KMS-11 (cell line): ENCODE measurements around the gene KIAA0513.
"Not testable (repeated sequence)": the region's sequence is repeated elsewhere in the genome, so short reads cannot be mapped to it uniquely, and the experiment has no call there.

Experiments
- H2AFZ ChIP-seq: fragments of 200-600 bp; sonication (generic); 2 replicates; pipeline ENCODE4 v1.6.1; 2016; ENCODE audit warnings: antibody characterized with exemption, mixed run types, low read depth
- H3K27ac ChIP-seq: fragments of 200-600 bp; sonication (generic); 2 replicates; pipeline ENCODE4 v1.6.1; 2016; ENCODE audit warnings: mild to moderate bottlenecking, mixed run types
- H3K27me3 ChIP-seq: fragments of 200-600 bp; sonication (generic); 2 replicates; pipeline ENCODE4 v1.6.1; 2017; ENCODE audit warnings: mild to moderate bottlenecking, low read depth, mixed run types, moderate library complexity; ENCODE audit not compliant: insufficient read depth
- H3K36me3 ChIP-seq: fragments of 200-600 bp; sonication (generic); 2 replicates; pipeline ENCODE4 v1.6.1; 2017; ENCODE audit warnings: mild to moderate bottlenecking, mixed run types; ENCODE audit not compliant: insufficient read depth
- H3K4me1 ChIP-seq: fragments of 200-600 bp; sonication (generic); 2 replicates; pipeline ENCODE4 v1.6.1; 2016; ENCODE audit warnings: mild to moderate bottlenecking, low read depth, mixed run types; ENCODE audit not compliant: poor library complexity, severe bottlenecking
- H3K4me2 ChIP-seq: fragments of 200-600 bp; sonication (generic); 2 replicates; pipeline ENCODE4 v1.7.0; 2016; ENCODE audit warnings: mild to moderate bottlenecking, mixed run types
- H3K4me3 ChIP-seq: fragments of 200-600 bp; sonication (generic); IDR thresholded peaks from 2 replicates; pipeline ENCODE4 v1.6.1; 2017; ENCODE audit warnings: low read depth, low read length, mixed read lengths; ENCODE audit not compliant: insufficient read depth
- H3K79me2 ChIP-seq: fragments of 200-600 bp; sonication (generic); 2 replicates; pipeline ENCODE4 v1.6.1; 2016; ENCODE audit warnings: low read depth, mixed run types; ENCODE audit not compliant: insufficient read depth
- H3K9ac ChIP-seq: fragments of 200-600 bp; sonication (generic); 2 replicates; pipeline ENCODE4 v1.6.1; 2016; ENCODE audit warnings: mild to moderate bottlenecking, mixed run types
- H4K20me1 ChIP-seq: fragments of 200-600 bp; sonication (generic); 2 replicates; pipeline ENCODE4 v1.6.1; 2016; ENCODE audit warnings: mild to moderate bottlenecking, mixed run types; ENCODE audit not compliant: insufficient read depth
- TF ChIP-seq, protein P1 (sequence below): fragments of 200-600 bp; sonication (generic); conservative IDR thresholded peaks from 2 replicates; pipeline ENCODE4 v1.6.1; 2017; ENCODE audit warnings: low read depth, mild to moderate bottlenecking, antibody characterized with exemption, low read length, moderate library complexity, mixed read lengths

Gene KIAA0513

DNA sequence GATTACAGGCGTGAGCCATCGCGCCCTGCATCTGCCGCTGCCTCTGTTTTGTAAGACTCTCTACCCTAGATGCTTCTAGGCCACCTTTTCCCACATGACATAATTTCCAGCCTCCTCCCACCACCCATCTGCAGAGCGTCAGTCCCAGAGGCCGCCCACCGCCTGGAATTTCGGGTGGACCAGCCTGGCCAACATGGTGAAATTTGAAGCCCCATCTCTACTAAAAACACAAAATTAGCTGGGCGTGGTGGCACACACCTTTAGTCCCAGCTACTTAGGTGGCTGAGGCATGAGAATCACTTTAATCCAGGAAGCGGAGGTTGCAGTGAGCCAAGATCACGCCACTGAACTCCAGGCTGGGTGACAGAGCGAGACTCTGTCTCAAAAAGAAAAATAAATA is 89.8 kb downstream of the KIAA0513 start:
- Histone ChIP-seq H2AFZ (no peak overlapping the region), H3K36me3 (no peaks in the 10 kb centered on the region), H3K4me1 (peaks cover 4% of the 10 kb centered on the region), H3K27me3 (peaks cover 63% of the 10 kb centered on the region; the same call in 1 of the 2 replicates), H3K27ac (no peak overlapping the region), H3K9ac (no peak overlapping the region), H3K4me3 (no peak overlapping the region), H4K20me1 (no peaks in the 10 kb centered on the region), H3K79me2 (no peaks in the 10 kb centered on the region), H3K4me2 (no peak overlapping the region)
- TF ChIP-seq, protein P1, sequence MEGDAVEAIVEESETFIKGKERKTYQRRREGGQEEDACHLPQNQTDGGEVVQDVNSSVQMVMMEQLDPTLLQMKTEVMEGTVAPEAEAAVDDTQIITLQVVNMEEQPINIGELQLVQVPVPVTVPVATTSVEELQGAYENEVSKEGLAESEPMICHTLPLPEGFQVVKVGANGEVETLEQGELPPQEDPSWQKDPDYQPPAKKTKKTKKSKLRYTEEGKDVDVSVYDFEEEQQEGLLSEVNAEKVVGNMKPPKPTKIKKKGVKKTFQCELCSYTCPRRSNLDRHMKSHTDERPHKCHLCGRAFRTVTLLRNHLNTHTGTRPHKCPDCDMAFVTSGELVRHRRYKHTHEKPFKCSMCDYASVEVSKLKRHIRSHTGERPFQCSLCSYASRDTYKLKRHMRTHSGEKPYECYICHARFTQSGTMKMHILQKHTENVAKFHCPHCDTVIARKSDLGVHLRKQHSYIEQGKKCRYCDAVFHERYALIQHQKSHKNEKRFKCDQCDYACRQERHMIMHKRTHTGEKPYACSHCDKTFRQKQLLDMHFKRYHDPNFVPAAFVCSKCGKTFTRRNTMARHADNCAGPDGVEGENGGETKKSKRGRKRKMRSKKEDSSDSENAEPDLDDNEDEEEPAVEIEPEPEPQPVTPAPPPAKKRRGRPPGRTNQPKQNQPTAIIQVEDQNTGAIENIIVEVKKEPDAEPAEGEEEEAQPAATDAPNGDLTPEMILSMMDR, result no peak

DNA sequence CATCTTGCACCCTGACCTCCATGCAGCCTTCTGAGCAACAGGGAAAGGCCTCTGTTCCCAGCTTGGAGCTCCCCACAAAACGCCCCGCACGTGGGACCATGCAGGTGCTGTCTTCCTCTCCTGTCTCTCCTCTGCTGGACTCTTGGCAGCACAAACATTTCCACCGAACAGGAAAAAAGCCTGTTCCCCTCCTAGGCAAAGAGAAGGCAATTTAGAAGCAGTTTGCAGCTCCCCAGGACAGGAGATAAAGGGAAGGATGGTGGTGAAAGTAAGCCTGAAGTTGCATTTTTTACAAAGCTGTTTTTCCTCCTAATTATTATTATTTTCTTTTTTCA is 92.4 kb downstream of the KIAA0513 start:
- Histone ChIP-seq H3K4me3 (no peak overlapping the region), H3K27ac (no peak overlapping the region), H3K36me3 (no peaks in the 10 kb centered on the region), H2AFZ (no peak overlapping the region), H4K20me1 (no peaks in the 10 kb centered on the region), H3K4me2 (no peak overlapping the region), H3K9ac (no peak overlapping the region), H3K27me3 (peaks cover 73% of the 10 kb centered on the region; the same call in 1 of the 2 replicates), H3K4me1 (peaks cover 2% of the 10 kb centered on the region), H3K79me2 (no peaks in the 10 kb centered on the region)
- TF ChIP-seq, protein P1, result no peak

GRCh38 chr16:85123441-85123840 is 95.8 kb downstream of the KIAA0513 start:
- H3K4me3 ChIP-seq, H3K79me2 ChIP-seq, H3K9ac ChIP-seq, H3K4me2 ChIP-seq, H3K27ac ChIP-seq, H4K20me1 ChIP-seq, H3K36me3 ChIP-seq, H3K4me1 ChIP-seq, H2AFZ ChIP-seq: not testable (repeated sequence)
- peaks cover 87% of the 10 kb centered on the region for H3K27me3 ChIP-seq

DNA sequence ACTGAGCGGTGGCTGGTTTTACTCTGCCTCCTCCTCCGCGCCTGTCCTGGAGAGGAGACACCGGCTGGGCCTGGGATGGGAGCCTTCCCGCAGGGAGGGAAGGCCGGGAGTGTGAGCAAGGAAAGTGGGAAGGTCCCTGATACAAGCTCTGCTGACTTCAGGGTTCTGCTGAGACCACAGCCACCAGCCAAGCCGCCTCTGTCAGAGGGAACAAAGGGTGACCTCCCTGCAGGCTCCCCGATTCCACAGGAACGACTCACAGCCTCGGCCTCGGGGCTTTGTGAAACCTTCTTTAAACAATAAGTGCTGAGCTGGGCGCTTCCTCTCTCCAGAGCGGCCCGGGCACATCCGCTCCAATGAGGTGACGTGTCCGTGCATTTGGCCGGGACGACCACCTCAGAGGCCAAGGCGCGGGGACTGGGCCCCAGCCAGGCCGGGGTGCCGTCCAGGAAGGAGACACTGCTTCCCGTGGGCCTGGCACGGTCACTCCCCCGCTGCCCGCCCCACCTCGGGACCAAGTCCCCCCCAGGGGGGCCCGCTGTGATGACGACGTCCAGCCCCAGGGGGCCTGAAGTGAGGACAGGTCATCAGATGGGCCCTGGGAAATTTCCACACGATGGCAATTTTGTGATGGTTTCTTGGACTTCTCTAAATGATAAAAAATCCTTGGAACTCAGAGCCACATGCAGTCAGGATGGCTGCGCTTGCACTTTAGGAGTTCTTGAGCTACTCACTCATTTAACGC is 96.5 kb downstream of the KIAA0513 start:
- Histone ChIP-seq H3K36me3 (no peaks in the 10 kb centered on the region), H3K9ac (no peak overlapping the region), H3K4me2 (no peak overlapping the region), H2AFZ (no peak overlapping the region), H3K27me3 (peaks cover 87% of the 10 kb centered on the region), H3K4me3 (no peak overlapping the region), H3K4me1 (no peaks in the 10 kb centered on the region), H3K79me2 (no peaks in the 10 kb centered on the region), H3K27ac (no peak overlapping the region), H4K20me1 (no peaks in the 10 kb centered on the region)
- TF ChIP-seq, protein P1, result no peak

- H4K20me1 ChIP-seq, result no peaks in the 10 kb centered on the region
- H3K27me3 ChIP-seq, result peaks cover 89% of the 10 kb centered on the region
- H3K4me2 ChIP-seq, result no peak overlapping the region
- no peak overlapping the region for H3K4me3 ChIP-seq
- H3K36me3 ChIP-seq, result no peaks in the 10 kb centered on the region
- no peak overlapping the region for H3K27ac ChIP-seq
- H2AFZ ChIP-seq, result no peak overlapping the region
- no peaks in the 10 kb centered on the region for H3K79me2 ChIP-seq
- TF ChIP-seq, protein P1, result no peak
- no peaks in the 10 kb centered on the region for H3K4me1 ChIP-seq
- H3K9ac ChIP-seq, result no peak overlapping the region
Observed at GRCh38 chr16:85124636-85125346, 97.2 kb downstream of the KIAA0513 start.
